Measurements from ENCODE around the gene ZNF451. TPM values are rescaled to one million over a fixed set of nuclear protein-coding genes. Genes with fewer than 3 reads are reported as not detected.

ZNF451 gene
- total and polyA plus RNA-seq, 2 donors (not counting 3 experiments of a cell fraction or from before 2014, with no cell fraction given): 9.9 to 64.4 TPM

DNA sequence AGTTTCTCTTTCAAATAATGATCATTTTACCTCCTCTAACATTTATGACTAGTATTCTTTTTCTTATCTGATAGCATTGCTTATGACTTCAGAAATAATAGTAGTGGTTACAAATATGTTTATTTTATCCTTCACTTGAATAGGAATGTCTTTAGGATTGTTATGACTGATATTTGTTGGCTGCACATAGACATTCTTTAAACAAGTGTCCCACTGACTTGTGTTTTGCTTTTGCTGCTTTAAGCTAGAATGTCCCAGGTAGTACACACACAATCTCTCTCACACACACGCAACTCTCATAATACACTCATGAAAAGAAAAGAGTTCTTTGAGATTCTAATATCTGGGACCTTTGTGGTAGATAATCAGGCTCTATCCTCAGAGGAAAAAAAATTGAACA is 21.9 kb upstream of the ZNF451 start:
- Histone ChIP-seq H3K9ac (replicated peaks; ENCODE audit: extremely low read depth, insufficient read depth, low read length) (no peak overlapping the region), H3K36me3 (ENCODE audit: control insufficient read depth in 2 of 2, extremely low read depth in 1 of 2, insufficient read depth in 2 of 2, low read length in 2 of 2) (no peaks in the 10 kb centered on the region), H3K4me1 (ENCODE audit: control insufficient read depth, extremely low read depth, insufficient read depth, low read length) (no peaks in the 10 kb centered on the region), H3K27me3 (ENCODE audit: control insufficient read depth in 2 of 2, insufficient read depth in 2 of 2, low read length in 2 of 2) (no peaks in the 10 kb centered on the region), H3K4me3 (replicated peaks in 1 of 3; ENCODE audit: insufficient read depth in 1 of 3, low read depth in 1 of 3, low read length in 3 of 3) (no peak overlapping the region), H2AFZ (ENCODE audit: low read depth, low read length) (no peak overlapping the region), H3K27ac (ENCODE audit: insufficient read depth, low read depth, low read length) (no peak overlapping the region), H3K79me2 (ENCODE audit: control insufficient read depth, insufficient read depth, low read length) (no peaks in the 10 kb centered on the region), H3K4me2 (ENCODE audit: insufficient read depth, low read length) (no peak overlapping the region), H3K9me1 (replicated peaks; ENCODE audit: control insufficient read depth, extremely low read depth, insufficient read depth, low read length) (no peaks in the 10 kb centered on the region), H4K20me1 (replicated peaks; ENCODE audit: control insufficient read depth, extremely low read depth, insufficient read depth, low read length) (no peaks in the 10 kb centered on the region), H3K9me3 (replicated peaks; ENCODE audit: control insufficient read depth, insufficient read depth, low read length) (no peaks in the 10 kb centered on the region)
- intact Hi-C loops (cut with micrococcal nuclease): no loop called here
- ChIA-PET POLR2A (no interaction called here), CTCF (no interaction called here)
- no TSS peak for BruUV-seq (replicated peaks)
- dilution Hi-C loops (cut with MboI; ENCODE audit: extremely low pct_ligation_motif_present, low sequenced_read_pairs): no loop called here
- no peak for FAIRE-seq
- TF ChIP-seq FOS (IDR thresholded peaks at IDR 0.05; ENCODE audit: borderline replicate concordance, insufficient read depth, low read length): no peak
- no peak for DNase-seq (ENCODE audit: low read depth, low spot score)

DNA sequence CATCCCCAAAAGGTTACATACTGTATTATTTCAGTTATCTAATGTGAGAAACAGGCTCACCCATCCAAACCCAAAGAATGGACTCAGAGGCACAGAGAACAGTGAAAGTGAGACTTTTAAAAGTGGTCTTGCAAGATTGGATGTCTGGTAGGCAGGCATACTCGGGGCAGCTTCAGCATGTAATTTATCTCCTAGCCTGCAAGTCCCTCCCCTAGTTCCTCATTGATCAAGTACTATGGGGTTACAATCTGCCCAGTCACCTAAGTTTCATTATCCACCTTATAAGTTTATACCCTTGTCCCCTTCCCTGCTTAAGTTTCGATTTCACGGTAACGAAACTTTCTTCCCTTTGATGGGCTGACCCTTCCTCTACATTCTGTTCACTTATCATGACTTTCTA is 20.8 kb upstream of the ZNF451 start:
- BruUV-seq (replicated peaks): no TSS peak
- Histone ChIP-seq H3K4me2 (ENCODE audit: insufficient read depth, low read length) (no peak overlapping the region), H3K36me3 (ENCODE audit: control insufficient read depth in 2 of 2, extremely low read depth in 1 of 2, insufficient read depth in 2 of 2, low read length in 2 of 2) (no peaks in the 10 kb centered on the region), H3K9me1 (replicated peaks; ENCODE audit: control insufficient read depth, extremely low read depth, insufficient read depth, low read length) (no peaks in the 10 kb centered on the region), H3K9ac (replicated peaks; ENCODE audit: extremely low read depth, insufficient read depth, low read length) (no peak overlapping the region), H3K4me1 (ENCODE audit: control insufficient read depth, extremely low read depth, insufficient read depth, low read length) (no peaks in the 10 kb centered on the region), H2AFZ (ENCODE audit: low read depth, low read length) (no peak overlapping the region), H3K27ac (ENCODE audit: insufficient read depth, low read depth, low read length) (no peak overlapping the region), H3K9me3 (replicated peaks; ENCODE audit: control insufficient read depth, insufficient read depth, low read length) (no peaks in the 10 kb centered on the region), H4K20me1 (replicated peaks; ENCODE audit: control insufficient read depth, extremely low read depth, insufficient read depth, low read length) (no peaks in the 10 kb centered on the region), H3K79me2 (ENCODE audit: control insufficient read depth, insufficient read depth, low read length) (no peaks in the 10 kb centered on the region), H3K4me3 (replicated peaks in 1 of 3; ENCODE audit: insufficient read depth in 1 of 3, low read depth in 1 of 3, low read length in 3 of 3) (no peak overlapping the region), H3K27me3 (ENCODE audit: control insufficient read depth in 2 of 2, insufficient read depth in 2 of 2, low read length in 2 of 2) (no peaks in the 10 kb centered on the region)
- no peak for FAIRE-seq
- dilution Hi-C loops (cut with MboI; ENCODE audit: extremely low pct_ligation_motif_present, low sequenced_read_pairs) (no loop called here), intact Hi-C loops (cut with micrococcal nuclease) (no loop called here)
- no peak for DNase-seq (ENCODE audit: low read depth, low spot score)
- TF ChIP-seq, protein P1, sequence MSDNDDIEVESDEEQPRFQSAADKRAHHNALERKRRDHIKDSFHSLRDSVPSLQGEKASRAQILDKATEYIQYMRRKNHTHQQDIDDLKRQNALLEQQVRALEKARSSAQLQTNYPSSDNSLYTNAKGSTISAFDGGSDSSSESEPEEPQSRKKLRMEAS (IDR thresholded peaks at IDR 0.05; ENCODE audit: insufficient read depth, insufficient read length): no peak
- TF ChIP-seq GATA2 (IDR thresholded peaks at IDR 0.05; ENCODE audit: insufficient read depth, insufficient read length, low read depth, low read length) (no peak), MYC (IDR thresholded peaks at IDR 0.05; ENCODE audit: low read depth, low read length) (no peak), POLR2A (IDR thresholded peaks at IDR 0.05; ENCODE audit: low read depth, low read length) (no peak), JUN (IDR thresholded peaks at IDR 0.05; ENCODE audit: borderline replicate concordance, insufficient read depth, insufficient read length, low read depth) (no peak), FOS (IDR thresholded peaks at IDR 0.05; ENCODE audit: borderline replicate concordance, insufficient read depth, low read length) (no peak), POLR2AphosphoS5 (IDR thresholded peaks at IDR 0.05; ENCODE audit: insufficient read depth, low read depth, low read length) (no peak), EZH2 (IDR thresholded peaks at IDR 0.05; ENCODE audit: borderline replicate concordance, low read depth, low read length, severe bottlenecking) (no peak)
- TF ChIP-seq, protein P2, sequence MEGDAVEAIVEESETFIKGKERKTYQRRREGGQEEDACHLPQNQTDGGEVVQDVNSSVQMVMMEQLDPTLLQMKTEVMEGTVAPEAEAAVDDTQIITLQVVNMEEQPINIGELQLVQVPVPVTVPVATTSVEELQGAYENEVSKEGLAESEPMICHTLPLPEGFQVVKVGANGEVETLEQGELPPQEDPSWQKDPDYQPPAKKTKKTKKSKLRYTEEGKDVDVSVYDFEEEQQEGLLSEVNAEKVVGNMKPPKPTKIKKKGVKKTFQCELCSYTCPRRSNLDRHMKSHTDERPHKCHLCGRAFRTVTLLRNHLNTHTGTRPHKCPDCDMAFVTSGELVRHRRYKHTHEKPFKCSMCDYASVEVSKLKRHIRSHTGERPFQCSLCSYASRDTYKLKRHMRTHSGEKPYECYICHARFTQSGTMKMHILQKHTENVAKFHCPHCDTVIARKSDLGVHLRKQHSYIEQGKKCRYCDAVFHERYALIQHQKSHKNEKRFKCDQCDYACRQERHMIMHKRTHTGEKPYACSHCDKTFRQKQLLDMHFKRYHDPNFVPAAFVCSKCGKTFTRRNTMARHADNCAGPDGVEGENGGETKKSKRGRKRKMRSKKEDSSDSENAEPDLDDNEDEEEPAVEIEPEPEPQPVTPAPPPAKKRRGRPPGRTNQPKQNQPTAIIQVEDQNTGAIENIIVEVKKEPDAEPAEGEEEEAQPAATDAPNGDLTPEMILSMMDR (IDR thresholded peaks at IDR 0.05; ENCODE audit: extremely low read depth in 1 of 2, insufficient read depth in 1 of 2, low read depth in 1 of 2, low read length in 2 of 2): no peak
- ChIA-PET CTCF (no interaction called here), POLR2A (no interaction called here)
